HG02943 (cell line): ENCODE data around the gene NFATC3.
A peak's percentile ranks its signal among the peaks of the same experiment; 100 is the strongest.

Experiments used
- ATAC-seq: cut with Tn5 transposase; IDR thresholded peaks from one replicate; pipeline ENCODE4 v1.9.1; 2021; ENCODE audit warnings: mild to moderate bottlenecking, low read depth, moderate library complexity; ENCODE audit not compliant: unreplicated experiment

Gene NFATC3

GRCh38 chr16:68072038-68072695, 13.0 kb upstream of the NFATC3 start:
- ATAC-seq = no peak

- ATAC-seq = no peak
These were observed 11.0 kb upstream of the NFATC3 start for GRCh38 chr16:68073902-68074760.

GRCh38 chr16:68074850-68075555, 10.2 kb upstream of the NFATC3 start:
- peak; percentile 70 for ATAC-seq

GRCh38 chr16:68075980-68076379, 9.2 kb upstream of the NFATC3 start:
- no peak for ATAC-seq

GRCh38 chr16:68076560-68076959, 8.6 kb upstream of the NFATC3 start:
- ATAC-seq = no peak

GRCh38 chr16:68077866-68078700, 7.1 kb upstream of the NFATC3 start:
- ATAC-seq = no peak

- ATAC-seq = no peak
These were observed 6.3 kb upstream of the NFATC3 start for GRCh38 chr16:68078701-68079375.

- no peak for ATAC-seq
These were observed 5.9 kb upstream of the NFATC3 start for GRCh38 chr16:68079376-68079625.

GRCh38 chr16:68079626-68080344, 5.4 kb upstream of the NFATC3 start:
- ATAC-seq = no peak

- ATAC-seq = no peak
These were observed 3.1 kb upstream of the NFATC3 start for GRCh38 chr16:68081861-68082628.

- ATAC-seq = no peak
These were observed 2.4 kb upstream of the NFATC3 start for GRCh38 chr16:68082629-68083238.

GRCh38 chr16:68083239-68083781, 1.9 kb upstream of the NFATC3 start:
- no peak for ATAC-seq

GRCh38 chr16:68083861-68084503, 1.2 kb upstream of the NFATC3 start:
- peak; percentile 1 for ATAC-seq

- peak; percentile 52 for ATAC-seq
These were observed 489 bp upstream of the NFATC3 start for GRCh38 chr16:68084504-68085258.

GRCh38 chr16:68086336-68086841, 1.2 kb downstream of the NFATC3 start:
- ATAC-seq = no peak

GRCh38 chr16:68086860-68087268, 1.7 kb downstream of the NFATC3 start:
- no peak for ATAC-seq

GRCh38 chr16:68087688-68088087, 2.5 kb downstream of the NFATC3 start:
- no peak for ATAC-seq
